GM15510 (cell line): ENCODE data around the gene HSD3B7.

ENCODE experiments used
- POLR2A ChIP-seq: IDR thresholded peaks from 3 replicates; pipeline ENCODE4 v1.6.1; 2011; ENCODE audit warnings: borderline replicate concordance; ENCODE audit not compliant: insufficient read length; ENCODE audit errors: extremely low read depth

Gene HSD3B7

GRCh38 chr16:31020536-31020935 is 35.5 kb downstream of the HSD3B7 start:
- no peak for TF ChIP-seq POLR2A

GRCh38 chr16:31022544-31023251 is 37.7 kb downstream of the HSD3B7 start:
- TF ChIP-seq POLR2A, result no peak

DNA sequence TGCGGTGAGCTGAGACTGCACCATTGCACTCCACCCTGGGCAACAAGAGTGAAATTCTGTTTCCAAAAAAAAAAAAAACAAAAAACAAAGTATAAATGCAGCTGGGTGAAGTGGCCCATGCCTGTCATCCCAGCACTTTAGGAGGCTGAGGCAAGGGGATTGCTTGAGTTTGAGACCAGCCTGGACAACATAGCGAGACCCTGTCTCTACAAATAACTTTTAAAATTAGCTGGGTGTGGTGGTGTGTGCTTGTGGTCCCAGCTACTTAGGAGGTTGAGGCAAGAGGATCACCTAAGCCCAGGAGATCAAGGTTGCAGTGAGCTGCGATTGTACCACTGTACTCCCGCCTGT is 38.2 kb downstream of the HSD3B7 start:
- TF ChIP-seq POLR2A, result no peak

GRCh38 chr16:31023627-31024226 is 38.7 kb downstream of the HSD3B7 start:
- no peak for TF ChIP-seq POLR2A

DNA sequence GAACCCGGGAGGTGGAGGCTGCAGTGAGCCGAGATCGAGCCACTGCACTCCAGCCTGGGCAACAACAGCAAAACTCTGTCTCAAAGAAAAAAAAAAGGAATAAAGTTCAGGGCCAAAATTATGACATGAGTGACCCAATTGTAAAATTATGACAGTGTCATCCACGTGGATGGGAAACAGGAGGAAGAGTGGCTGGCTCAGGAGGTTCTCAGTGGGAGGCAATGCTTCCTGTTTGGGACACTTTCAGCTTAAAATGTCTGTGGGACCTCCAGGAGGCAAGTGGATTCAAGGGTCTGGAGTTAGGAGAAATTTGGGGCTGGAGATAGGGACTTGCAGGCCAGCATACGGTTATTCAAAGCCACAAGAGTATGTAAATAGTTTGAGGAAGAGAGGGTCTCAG is 40.3 kb downstream of the HSD3B7 start:
- no peak for TF ChIP-seq POLR2A

DNA sequence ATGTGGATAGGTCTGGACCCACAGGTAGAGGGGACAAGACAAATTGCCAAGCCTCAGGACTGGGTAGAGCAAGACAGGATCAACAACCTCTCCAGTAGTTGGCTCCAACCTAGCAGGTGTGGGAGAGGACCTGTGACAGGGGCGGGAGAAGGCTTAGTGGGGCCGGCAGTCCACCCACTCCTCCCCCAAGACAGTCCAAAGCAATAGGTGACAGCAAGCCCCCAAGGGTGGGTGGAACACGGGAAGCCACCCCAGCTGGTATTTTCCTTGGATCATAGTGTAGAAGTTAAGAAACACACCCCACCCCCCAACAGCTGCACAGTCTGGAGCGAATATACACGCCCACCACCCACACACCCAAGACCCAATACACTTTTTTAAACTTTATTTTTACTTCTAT is 44.3 kb downstream of the HSD3B7 start:
- TF ChIP-seq POLR2A, result no peak

DNA sequence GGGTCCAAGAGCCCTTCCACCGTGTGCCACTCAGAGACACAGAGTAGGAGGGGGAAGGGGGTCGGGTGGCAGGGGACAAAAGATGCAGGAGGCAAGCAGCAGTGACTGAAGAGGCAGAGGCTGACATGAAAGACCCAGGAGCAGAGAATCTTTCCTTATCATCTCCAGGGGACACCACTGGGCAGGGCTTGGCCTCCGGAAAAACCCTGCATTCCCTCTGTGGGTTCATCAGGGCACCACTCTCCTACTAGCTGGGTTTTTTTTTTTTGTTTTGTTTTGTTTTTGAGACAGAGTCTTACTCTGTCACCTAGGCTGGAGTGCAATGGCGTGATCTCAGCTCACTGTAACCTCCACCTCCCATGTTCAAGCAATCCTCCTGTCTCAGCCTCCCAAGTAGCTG is 46.3 kb downstream of the HSD3B7 start:
- TF ChIP-seq POLR2A, result no peak

GRCh38 chr16:31032736-31033708 is 48.0 kb downstream of the HSD3B7 start, which contains the start of gene STX4:
Gene STX4 (plus strand): TSS chr16:31033558. CDS start chr16:31033806, 248 bp downstream.
- TF ChIP-seq POLR2A, result peak; percentile 48

DNA sequence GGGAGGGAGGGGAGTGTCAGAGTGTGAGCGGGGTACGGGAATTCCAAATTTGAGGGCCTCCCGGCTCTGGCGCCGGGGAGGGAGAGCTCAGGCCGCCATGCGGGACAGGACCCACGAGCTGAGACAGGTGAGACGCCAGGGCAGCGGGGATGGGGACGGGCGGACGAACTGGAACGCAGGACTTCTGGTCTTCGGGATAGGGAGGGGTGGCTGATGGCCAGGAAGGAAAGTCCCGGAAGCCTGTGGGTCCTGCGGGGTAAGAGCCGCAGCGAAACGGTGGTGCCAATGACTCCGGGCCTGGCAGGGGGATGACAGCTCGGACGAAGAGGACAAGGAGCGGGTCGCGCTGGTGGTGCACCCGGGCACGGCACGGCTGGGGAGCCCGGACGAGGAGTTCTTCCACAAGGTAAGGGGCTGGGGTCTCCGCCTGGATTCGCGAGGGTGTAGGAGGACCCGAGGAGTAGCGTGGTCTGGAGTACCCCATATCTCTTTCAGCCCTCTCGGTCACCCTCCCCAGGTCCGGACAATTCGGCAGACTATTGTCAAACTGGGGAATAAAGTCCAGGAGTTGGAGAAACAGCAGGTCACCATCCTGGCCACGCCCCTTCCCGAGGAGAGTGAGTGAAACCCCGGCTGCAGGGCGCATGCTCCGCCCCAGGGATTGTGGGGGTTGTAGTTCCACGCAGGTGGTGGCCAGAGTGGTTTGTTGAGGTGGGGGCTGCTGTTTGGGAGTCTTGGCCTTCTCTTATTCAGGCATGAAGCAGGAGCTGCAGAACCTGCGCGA is 48.9 kb downstream of the HSD3B7 start:
- peak; percentile 43 for TF ChIP-seq POLR2A

DNA sequence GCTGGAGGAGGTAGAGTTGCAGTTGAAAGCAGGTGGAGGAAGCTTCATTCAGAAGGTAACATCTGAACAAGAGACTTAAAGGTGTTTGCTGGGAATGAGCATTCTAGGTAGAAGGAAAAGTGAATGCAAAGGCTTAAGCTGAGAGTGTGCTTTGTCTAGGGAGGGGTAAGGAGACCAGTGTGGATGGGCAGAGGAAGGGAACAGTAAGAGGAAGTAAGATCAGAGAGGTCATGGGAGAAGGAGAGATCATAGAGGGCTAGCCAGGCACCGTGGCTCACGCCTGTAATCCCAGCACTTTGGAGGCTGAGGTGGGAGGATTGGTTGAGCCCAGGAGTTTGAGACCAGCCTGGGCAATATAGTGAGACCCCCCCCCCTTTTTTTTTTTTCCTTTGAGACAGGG is 51.7 kb downstream of the HSD3B7 start:
- TF ChIP-seq POLR2A, result no peak
